GM19372 (cell line): Measurements from ENCODE around the gene UHMK1.
"Not testable (repeated sequence)": the region's sequence is repeated elsewhere in the genome, so short reads cannot be mapped to it uniquely, and the experiment has no call there.

Experiments used
- ATAC-seq: cut with Tn5 transposase; IDR thresholded peaks from one replicate; pipeline ENCODE4 v1.9.1; 2021; ENCODE audit warnings: mild to moderate bottlenecking, low read depth, moderate library complexity; ENCODE audit not compliant: unreplicated experiment

Gene UHMK1

GRCh38 chr1:162497723-162498495 lies at the start of gene UHMK1:
Gene UHMK1, plus strand, starts transcription at chr1:162497818. Its CDS starts 183 bp downstream, at chr1:162498001.
- ATAC-seq, result peak; percentile 96

GRCh38 chr1:162454361-162454760 lies 43.3 kb upstream of the UHMK1 start:
- ATAC-seq, result not testable (repeated sequence)

GRCh38 chr1:162456323-162456722 lies 41.3 kb upstream of the UHMK1 start:
- no peak for ATAC-seq

- ATAC-seq, result no peak
Measured at GRCh38 chr1:162458236-162458635, 39.4 kb upstream of the UHMK1 start.

- not testable (repeated sequence) for ATAC-seq
Measured at GRCh38 chr1:162462425-162462824, 35.2 kb upstream of the UHMK1 start.

DNA sequence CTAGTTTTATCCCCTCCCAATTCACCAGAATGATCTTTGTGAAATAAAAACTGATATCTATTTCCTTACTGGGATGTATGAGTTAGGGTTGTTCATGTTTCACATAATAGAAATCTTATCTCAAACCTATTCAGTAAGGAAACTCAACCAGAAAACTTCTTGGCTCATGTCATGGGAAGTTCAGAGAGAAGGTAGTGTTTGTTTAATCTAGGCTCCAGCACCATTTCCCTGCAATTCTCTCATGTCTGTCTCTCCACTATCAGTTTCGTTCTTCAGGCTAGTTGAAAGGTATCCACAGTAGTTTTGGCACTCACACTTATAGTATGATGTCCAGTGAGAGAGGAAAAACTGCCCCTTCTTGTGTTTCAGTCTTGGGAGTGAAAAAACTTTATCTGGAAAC lies 34.6 kb upstream of the UHMK1 start:
- ATAC-seq, result no peak

DNA sequence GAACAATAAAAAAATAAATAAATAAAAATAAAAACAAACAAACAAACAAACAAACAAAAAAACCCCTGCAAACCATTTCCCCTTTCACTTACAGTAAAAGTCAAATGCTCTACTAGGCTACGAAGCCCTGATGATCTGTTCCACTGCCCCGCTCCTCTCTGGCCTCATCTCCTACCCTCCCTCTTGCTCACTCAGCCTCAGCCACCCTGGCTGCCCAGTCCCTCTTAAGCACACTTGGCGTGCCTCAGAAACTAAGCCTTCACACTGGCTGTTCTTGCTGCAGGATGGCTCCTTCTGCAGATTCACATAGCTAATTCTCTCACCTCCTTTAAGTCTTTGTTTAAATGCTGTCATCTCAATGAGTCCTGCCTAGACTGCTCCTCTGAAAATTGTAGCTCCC lies 30.8 kb upstream of the UHMK1 start:
- ATAC-seq, result no peak

GRCh38 chr1:162470216-162470615 lies 27.4 kb upstream of the UHMK1 start:
- no peak for ATAC-seq

GRCh38 chr1:162471290-162471853 lies 26.2 kb upstream of the UHMK1 start:
- ATAC-seq, result no peak

DNA sequence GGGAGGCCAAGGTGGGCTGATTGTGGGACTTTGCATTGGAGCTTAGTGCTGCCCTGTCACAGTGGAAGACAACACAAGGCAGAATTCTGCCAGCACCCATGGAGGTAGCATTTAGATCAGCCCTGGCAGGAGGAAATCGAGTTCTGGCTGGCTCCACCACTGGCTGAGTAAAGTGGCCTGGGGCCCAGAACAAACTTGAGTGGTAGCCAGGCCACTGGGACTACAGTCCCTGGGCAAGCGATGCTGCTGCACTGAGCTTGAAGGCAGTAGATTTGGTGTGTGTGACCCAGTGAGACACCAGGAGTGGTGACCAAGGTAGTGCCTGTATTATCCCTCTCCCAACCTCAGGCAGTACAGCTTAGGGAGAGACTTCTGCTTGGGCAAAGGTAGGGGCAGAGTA lies 22.5 kb upstream of the UHMK1 start:
- ATAC-seq, result no peak

DNA sequence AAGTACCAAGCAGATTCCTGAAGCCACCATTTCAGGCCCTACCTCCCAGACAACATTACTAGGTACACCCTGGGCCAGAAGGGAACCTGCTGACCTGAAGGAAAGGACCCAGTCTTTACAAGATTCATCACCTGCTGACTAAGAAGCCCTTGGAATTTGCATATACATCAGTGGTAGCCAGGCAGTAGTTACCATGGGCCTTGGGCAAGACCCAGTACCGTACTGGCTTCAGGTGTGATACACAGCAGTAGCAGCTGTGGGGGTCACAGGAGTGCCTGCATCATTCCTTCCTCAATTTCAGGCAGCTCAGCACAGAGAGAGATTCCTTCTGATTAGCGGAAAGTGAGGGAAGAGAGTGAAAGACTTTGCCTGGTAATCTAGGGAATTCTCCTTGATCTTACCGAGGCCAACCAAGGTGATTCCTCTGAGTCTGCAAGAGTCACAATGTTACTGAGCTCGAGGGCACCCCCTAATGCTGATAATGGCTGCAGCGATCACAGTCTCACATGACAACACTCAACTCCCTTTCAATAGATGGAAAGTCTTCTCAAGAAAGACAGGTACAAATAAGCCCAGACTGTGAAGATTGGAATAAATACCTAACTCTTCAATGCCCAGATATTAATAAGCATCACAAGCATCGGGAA lies 22.0 kb upstream of the UHMK1 start:
- ATAC-seq, result no peak

DNA sequence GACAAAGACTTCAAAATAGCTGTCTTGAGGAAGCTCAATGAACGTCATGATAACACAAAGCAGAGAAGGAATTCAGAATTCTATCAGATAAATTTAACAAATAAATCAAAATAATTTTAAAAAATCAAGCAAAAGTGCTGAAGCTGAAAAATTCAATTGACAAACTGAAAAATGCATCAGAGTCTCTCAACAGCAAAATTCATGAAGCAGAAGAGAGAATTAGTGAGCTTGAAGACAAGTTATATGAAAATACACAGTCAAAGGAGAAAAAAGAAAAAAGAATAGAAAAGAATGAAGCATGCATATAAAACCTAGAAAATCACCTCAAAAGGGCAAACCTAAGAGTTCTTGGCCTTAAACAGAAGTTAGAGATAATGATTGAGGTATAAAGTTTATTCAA lies 21.0 kb upstream of the UHMK1 start:
- no peak for ATAC-seq

GRCh38 chr1:162485236-162485635 lies 12.4 kb upstream of the UHMK1 start:
- no peak for ATAC-seq

- no peak for ATAC-seq
Measured at GRCh38 chr1:162487241-162487640, 10.4 kb upstream of the UHMK1 start.

GRCh38 chr1:162488219-162488618 lies 9.4 kb upstream of the UHMK1 start:
- ATAC-seq, result no peak

GRCh38 chr1:162495531-162496233 lies 1.9 kb upstream of the UHMK1 start:
- not testable (repeated sequence) for ATAC-seq

DNA sequence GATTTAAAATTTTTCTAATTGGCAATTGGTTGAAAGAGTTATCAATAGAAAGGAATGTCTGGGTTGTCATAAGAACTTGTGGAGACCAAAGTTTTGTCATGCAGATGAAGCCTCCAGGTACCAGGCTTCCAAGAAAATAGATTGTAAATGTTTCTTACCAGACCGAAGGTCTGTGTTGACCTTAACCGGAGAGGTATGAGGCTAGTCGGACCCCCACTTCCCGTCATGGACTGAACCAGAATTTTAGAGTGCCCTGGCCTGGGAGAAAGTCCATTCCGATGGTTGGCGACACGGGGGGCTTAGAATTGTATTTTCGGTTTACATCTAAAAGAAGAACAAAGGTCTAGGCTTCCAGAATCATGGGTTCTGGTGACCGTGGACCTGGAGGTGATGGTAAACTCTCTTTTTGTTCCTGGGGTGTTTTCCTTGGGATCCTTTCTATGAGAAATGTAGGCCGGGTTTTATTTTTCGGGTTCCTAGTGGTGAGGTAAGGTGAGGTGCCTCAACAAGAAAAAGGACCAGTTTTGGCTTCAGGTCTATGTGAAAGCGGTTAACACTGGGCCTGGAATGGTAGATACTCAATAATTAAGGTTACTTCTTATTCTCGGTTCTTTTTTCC lies 405 bp upstream of the UHMK1 start:
- ATAC-seq, result no peak

DNA sequence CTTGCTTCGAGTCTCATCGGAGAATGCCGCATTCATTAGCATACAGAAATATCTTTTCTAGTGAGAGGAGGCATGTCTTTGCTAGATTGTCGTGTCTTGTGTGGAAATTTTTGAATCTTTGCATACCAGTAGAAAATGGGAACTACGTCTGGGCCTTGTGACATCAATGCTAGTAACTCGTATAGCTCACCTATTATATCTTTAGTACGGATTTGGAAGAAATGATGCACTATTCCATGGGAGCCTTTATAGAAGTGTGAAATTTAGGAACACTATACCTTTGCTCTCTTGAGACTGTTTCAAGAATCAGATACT lies 835 bp downstream of the UHMK1 start:
- peak; percentile 20 for ATAC-seq

DNA sequence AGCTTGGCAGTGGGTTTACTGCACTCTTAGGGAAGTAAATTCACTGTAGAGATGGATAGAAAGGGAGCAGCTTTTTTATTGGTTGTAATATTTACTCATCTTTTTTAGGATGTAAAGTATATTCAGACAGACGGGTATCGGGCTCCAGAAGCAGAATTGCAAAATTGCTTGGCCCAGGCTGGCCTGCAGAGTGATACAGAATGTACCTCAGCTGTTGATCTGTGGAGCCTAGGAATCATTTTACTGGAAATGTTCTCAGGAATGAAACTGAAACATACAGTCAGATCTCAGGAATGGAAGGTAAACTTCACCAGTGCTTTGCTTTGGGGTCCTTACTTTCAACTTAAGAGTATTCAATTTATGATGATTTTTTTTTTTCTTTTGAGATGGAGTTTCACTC lies 3.2 kb downstream of the UHMK1 start:
- no peak for ATAC-seq

DNA sequence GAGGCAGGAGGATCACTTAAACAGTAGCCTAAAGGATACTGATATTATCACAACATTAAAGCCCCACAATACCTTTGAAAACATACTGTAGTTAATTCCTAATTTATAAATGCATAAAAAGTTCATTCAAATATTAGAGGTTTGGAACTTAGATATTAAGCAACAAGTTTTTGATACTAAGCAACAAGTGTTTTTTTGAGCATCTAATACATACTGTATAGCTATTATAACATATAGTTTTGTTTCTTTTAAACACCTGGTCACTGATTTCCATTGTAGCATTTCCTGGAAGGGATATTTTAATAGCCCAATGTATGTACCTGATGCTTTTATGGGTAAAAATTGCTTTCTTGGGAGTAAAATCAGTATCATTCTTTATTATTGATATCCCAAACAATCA lies 4.5 kb downstream of the UHMK1 start:
- no peak for ATAC-seq

GRCh38 chr1:162502928-162503327 lies 5.3 kb downstream of the UHMK1 start:
- ATAC-seq, result no peak
